CD14-positive monocyte (primary cell): ENCODE measurements around the gene SPATA25. TPM values are rescaled to one million over a fixed set of nuclear protein-coding genes. Genes with fewer than 3 reads are reported as not detected.
A peak's percentile ranks its signal among the peaks of the same experiment; 100 is the strongest.

Experiments
- DNase-seq, 3 donors: peaks; one replicate each; pipeline ENCODE4 v3.0.0-alpha.2; 2011 to 2022
- H2AFZ ChIP-seq: 2 replicates; pipeline ENCODE4 v1.6.0; 2012; ENCODE audit warnings: mild to moderate bottlenecking, low read depth, low read length, inconsistent platforms; ENCODE audit not compliant: insufficient read depth, poor library complexity, severe bottlenecking
- H3K27ac ChIP-seq, 2 donors: 1 replicate in 1 of 2; 2 replicates in 1 of 2; pipeline ENCODE4 v1.5.1; 2012 to 2013; ENCODE audit warnings: low read length in 2 of 2, control low read depth in 1 of 2, inconsistent platforms in 1 of 2, low read depth in 1 of 2, mild to moderate bottlenecking in 1 of 2
- H3K27me3 ChIP-seq, 2 donors: one replicate each; pipeline versions ENCODE4 v1.6.0 to v1.6.1; 2011 to 2013; ENCODE audit warnings: low read length in 2 of 2; ENCODE audit not compliant: control insufficient read depth in 2 of 2, insufficient read depth in 2 of 2
- H3K36me3 ChIP-seq, 2 donors: replicated peaks in 1 of 2; 1 replicate in 1 of 2; 2 replicates in 1 of 2; pipeline versions ENCODE4 v1.5.1 to v1.6.1; 2012 to 2013; ENCODE audit warnings: low read length in 2 of 2, control low read depth in 1 of 2, inconsistent platforms in 1 of 2, mild to moderate bottlenecking in 1 of 2; ENCODE audit not compliant: insufficient read depth in 2 of 2, control insufficient read depth in 1 of 2
- H3K4me1 ChIP-seq, 2 donors: 1 replicate in 1 of 2; 2 replicates in 1 of 2; pipeline versions ENCODE4 v1.5.1 to v1.6.1; 2012 to 2013; ENCODE audit warnings: low read length in 2 of 2, control low read depth in 1 of 2, inconsistent platforms in 1 of 2, mild to moderate bottlenecking in 1 of 2, moderate library complexity in 1 of 2; ENCODE audit not compliant: insufficient read depth in 2 of 2, control insufficient read depth in 1 of 2
- H3K4me2 ChIP-seq: replicated peaks from 2 replicates; pipeline ENCODE3; 2012; ENCODE audit warnings: low read length, moderate library complexity, mild to moderate bottlenecking; ENCODE audit not compliant: poor library complexity, severe bottlenecking; ENCODE audit errors: extremely low read depth
- H3K4me3 ChIP-seq, 3 experiments: fragments of 200-600 bp in 1 of 3; sonication (generic) in 1 of 3; replicated peaks in 1 of 3; 1 replicate in 2 of 3; 2 replicates in 1 of 3; pipeline ENCODE4 v1.5.1; 2011 to 2013; ENCODE audit warnings: low read length in 3 of 3, mild to moderate bottlenecking in 3 of 3, control low read depth in 2 of 3, low read depth in 2 of 3, inconsistent platforms in 1 of 3, moderate library complexity in 1 of 3
- H3K79me2 ChIP-seq: 2 replicates; pipeline ENCODE4 v1.6.0; 2012; ENCODE audit warnings: mild to moderate bottlenecking, control low read depth, inconsistent platforms, low read length, moderate library complexity; ENCODE audit not compliant: insufficient read depth
- H3K9ac ChIP-seq: 2 replicates; pipeline ENCODE4 v1.6.0; 2017; ENCODE audit warnings: low read length, mild to moderate bottlenecking; ENCODE audit not compliant: insufficient read depth, poor library complexity, severe bottlenecking
- H3K9me3 ChIP-seq, 2 donors: replicated peaks in 1 of 2; 1 replicate in 1 of 2; 2 replicates in 1 of 2; pipeline versions ENCODE4 v1.5.1 to v1.6.1; 2012 to 2013; ENCODE audit warnings: low read length in 2 of 2, control low read depth in 1 of 2; ENCODE audit not compliant: control insufficient read depth in 1 of 2, insufficient read depth in 1 of 2
- H4K20me1 ChIP-seq: 2 replicates; pipeline ENCODE4 v1.6.0; 2012; ENCODE audit warnings: mild to moderate bottlenecking, low read length, control low read depth, moderate library complexity; ENCODE audit not compliant: insufficient read depth
- H3K27ac Mint-ChIP-seq, 7 donors: one replicate each; pipeline ENCODE4 v1.8.0; 2020; ENCODE audit warnings: mild to moderate bottlenecking in 7 of 7, mixed read lengths in 7 of 7, moderate library complexity in 6 of 7, inconsistent platforms in 2 of 7
- H3K27me3 Mint-ChIP-seq, 3 donors: one replicate each; pipeline ENCODE4 v1.8.0; 2021 to 2022; ENCODE audit warnings: low read depth in 3 of 3, mild to moderate bottlenecking in 3 of 3, mixed read lengths in 3 of 3, moderate library complexity in 3 of 3, inconsistent platforms in 1 of 3
- H3K36me3 Mint-ChIP-seq, 2 donors: one replicate each; pipeline ENCODE4 v1.8.0; 2020; ENCODE audit warnings: mixed read lengths in 2 of 2, inconsistent platforms in 1 of 2, mild to moderate bottlenecking in 1 of 2
- H3K4me1 Mint-ChIP-seq: one replicate; pipeline ENCODE4 v1.8.0; 2020; ENCODE audit warnings: mild to moderate bottlenecking, mixed read lengths
- H3K4me3 Mint-ChIP-seq, 2 donors: one replicate each; pipeline ENCODE4 v1.8.0; 2020; ENCODE audit warnings: mild to moderate bottlenecking in 2 of 2, mixed read lengths in 2 of 2, moderate library complexity in 1 of 2
- H3K9me3 Mint-ChIP-seq, 7 donors: one replicate each; pipeline ENCODE4 v1.8.0; 2020 to 2022; ENCODE audit warnings: mixed read lengths in 7 of 7, mild to moderate bottlenecking in 6 of 7, moderate library complexity in 6 of 7, inconsistent platforms in 2 of 7
- CTCF ChIP-seq: fragments of 200-600 bp; IDR thresholded peaks from one replicate; pipeline ENCODE4 v1.8.0; 2022; ENCODE audit warnings: antibody characterized with exemption, mild to moderate bottlenecking
- WGBS: methylation state at CpG from one replicate; pipeline ENCODE4 v1.1.5; 2013; ENCODE audit warnings: missing lambda C conversion rate; ENCODE audit not compliant: insufficient coverage; 5-methylcytosine and 5-hydroxymethylcytosine counted together
- intact Hi-C, 2 donors: fragments of 100-400 bp; cut with micrococcal nuclease; formaldehyde crosslinking; loops; one replicate each; pipeline versions ENCODE4 v1.15.0 to v1.15.1; 2023
- polyA plus RNA-seq, 3 donors: library from polyadenylated mRNA; depleted of rRNA in 1 of 3; unstranded in 2 of 3; stranded (reverse) in 1 of 3; fragments of 300-500 nt in 2 of 3; fragments of >200 nt in 1 of 3; fragmentation: Illumina TruSeq in 2 of 3; gene quantifications; 1 replicate in 2 of 3; 2 replicates in 1 of 3; pipeline ENCODE4 v1.2.3, GENCODE V29; 2012 to 2021

Gene SPATA25
- polyA plus RNA-seq, 3 donors, result 0.76 TPM; not detected in 2

- no peaks in the 10 kb centered on the region for H3K9me3 ChIP-seq
- Mint-ChIP-seq H3K27ac (no peak overlapping the region), H3K36me3 (peaks cover 50 to 76% of the 10 kb centered on the region in 2 donors), H3K27me3 (peaks cover 0 to 2% (median 1%) of the 10 kb centered on the region in 3 donors), H3K4me3 (no peak overlapping the region), H3K4me1 (peaks cover 18% of the 10 kb centered on the region), H3K9me3 (no peaks in the 10 kb centered on the region)
- H3K27ac ChIP-seq, result no peak overlapping the region
- no peak overlapping the region for H3K4me3 ChIP-seq
- peaks cover 47% of the 10 kb centered on the region for H3K79me2 ChIP-seq
- H3K4me1 ChIP-seq, result peaks cover 13 to 15% of the 10 kb centered on the region in 2 donors
- no peak for TF ChIP-seq CTCF
- no peaks in the 10 kb centered on the region for H3K27me3 ChIP-seq
- no peak overlapping the region for H3K4me2 ChIP-seq
- no peak overlapping the region for H3K9ac ChIP-seq
- H4K20me1 ChIP-seq, result peaks cover 19% of the 10 kb centered on the region
- H2AFZ ChIP-seq, result no peak overlapping the region
- no peak for DNase-seq
- intact Hi-C loops, result no loop called here
- H3K36me3 ChIP-seq, result peaks cover 49 to 70% of the 10 kb centered on the region in 2 donors
- WGBS, result no CpG with 5 or more reads among the region's 6 CpGs
Measured at GRCh38 chr20:45852326-45852725, 35.1 kb downstream of the SPATA25 start.

GRCh38 chr20:45851501-45851900, 35.9 kb downstream of the SPATA25 start:
- no peaks in the 10 kb centered on the region for H3K27me3 ChIP-seq
- no peak overlapping the region for H2AFZ ChIP-seq
- no peaks in the 10 kb centered on the region for H3K9me3 ChIP-seq
- peaks cover 39% of the 10 kb centered on the region for H3K79me2 ChIP-seq
- no peak overlapping the region for H3K4me2 ChIP-seq
- no peak overlapping the region for H3K9ac ChIP-seq
- H3K4me1 ChIP-seq, result peaks cover 8 to 9% of the 10 kb centered on the region in 2 donors
- no peak for DNase-seq
- peaks cover 15% of the 10 kb centered on the region for H3K4me1 Mint-ChIP-seq
- no peak for TF ChIP-seq CTCF
- H3K27ac ChIP-seq, result no peak overlapping the region
- H3K4me3 Mint-ChIP-seq, result no peak overlapping the region
- H3K4me3 ChIP-seq, result no peak overlapping the region
- H3K36me3 ChIP-seq, result peaks cover 55 to 77% of the 10 kb centered on the region in 2 donors
- peaks cover 51 to 83% of the 10 kb centered on the region in 2 donors for H3K36me3 Mint-ChIP-seq
- intact Hi-C loops, result no loop called here
- peaks cover 0 to 2% (median 1%) of the 10 kb centered on the region in 3 donors for H3K27me3 Mint-ChIP-seq
- H4K20me1 ChIP-seq, result peaks cover 25% of the 10 kb centered on the region
- H3K9me3 Mint-ChIP-seq, result no peaks in the 10 kb centered on the region
- H3K27ac Mint-ChIP-seq, result peak overlapping the region in 2 of 7 donors; percentile 10 to 65
